GM12874 (cell line): ENCODE data around the gene COL4A2.

Experiments used
- CTCF ChIP-seq: IDR thresholded peaks from 2 replicates; pipeline ENCODE4 v1.5.1; 2011; ENCODE audit warnings: low read depth, mild to moderate bottlenecking, control low read depth, low read length, moderate library complexity; ENCODE audit not compliant: insufficient read depth

COL4A2 gene

GRCh38 chr13:110306960-110307766, at the start of gene COL4A2, which contains the start of gene COL4A1:
Gene COL4A2, plus strand, starts transcription at chr13:110307284. Its CDS starts 620 bp downstream, at chr13:110307904.
Gene COL4A1, minus strand, starts transcription at chr13:110307157. Its CDS starts 130 bp downstream, at chr13:110307027.
- no peak for TF ChIP-seq CTCF

- no peak for TF ChIP-seq CTCF
Observed at GRCh38 chr13:110257408-110257807, 49.7 kb upstream of the COL4A2 start.

- TF ChIP-seq CTCF, result no peak
Observed at GRCh38 chr13:110258876-110259631, 48.0 kb upstream of the COL4A2 start.

GRCh38 chr13:110259651-110260050, 47.4 kb upstream of the COL4A2 start:
- TF ChIP-seq CTCF, result no peak

GRCh38 chr13:110261166-110262081, 45.7 kb upstream of the COL4A2 start:
- no peak for TF ChIP-seq CTCF

GRCh38 chr13:110262082-110262436, 45.0 kb upstream of the COL4A2 start:
- no peak for TF ChIP-seq CTCF
